ENCODE results near the gene AKAP10. TPM values are rescaled to one million over a fixed set of nuclear protein-coding genes. Genes with fewer than 3 reads are reported as not detected.

AKAP10 gene
- total RNA-seq, 2 donors from 2014 or later, result 11.9 to 13.2 TPM

- no peak for TF ChIP-seq POLR2A (IDR thresholded peaks at IDR 0.05)
- TF ChIP-seq, protein P1, sequence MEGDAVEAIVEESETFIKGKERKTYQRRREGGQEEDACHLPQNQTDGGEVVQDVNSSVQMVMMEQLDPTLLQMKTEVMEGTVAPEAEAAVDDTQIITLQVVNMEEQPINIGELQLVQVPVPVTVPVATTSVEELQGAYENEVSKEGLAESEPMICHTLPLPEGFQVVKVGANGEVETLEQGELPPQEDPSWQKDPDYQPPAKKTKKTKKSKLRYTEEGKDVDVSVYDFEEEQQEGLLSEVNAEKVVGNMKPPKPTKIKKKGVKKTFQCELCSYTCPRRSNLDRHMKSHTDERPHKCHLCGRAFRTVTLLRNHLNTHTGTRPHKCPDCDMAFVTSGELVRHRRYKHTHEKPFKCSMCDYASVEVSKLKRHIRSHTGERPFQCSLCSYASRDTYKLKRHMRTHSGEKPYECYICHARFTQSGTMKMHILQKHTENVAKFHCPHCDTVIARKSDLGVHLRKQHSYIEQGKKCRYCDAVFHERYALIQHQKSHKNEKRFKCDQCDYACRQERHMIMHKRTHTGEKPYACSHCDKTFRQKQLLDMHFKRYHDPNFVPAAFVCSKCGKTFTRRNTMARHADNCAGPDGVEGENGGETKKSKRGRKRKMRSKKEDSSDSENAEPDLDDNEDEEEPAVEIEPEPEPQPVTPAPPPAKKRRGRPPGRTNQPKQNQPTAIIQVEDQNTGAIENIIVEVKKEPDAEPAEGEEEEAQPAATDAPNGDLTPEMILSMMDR (IDR thresholded peaks at IDR 0.05), result no peak
- Histone ChIP-seq H3K4me3 (peak overlapping the region in 1 of 2 donors; percentile 64), H3K4me1 (peaks cover 20% of the 10 kb centered on the region), H3K36me3 (replicated peaks in 1 of 2; ENCODE audit: insufficient read depth in 1 of 2, low read depth in 2 of 2) (no peaks in the 10 kb centered on the region), H3K27me3 (no peaks in the 10 kb centered on the region), H3K27ac (no peak overlapping the region), H3K9me3 (no peaks in the 10 kb centered on the region)
- 26 to 55% methylated on average over 15 to 35 of the region's 35 CpGs for WGBS, 2 donors
- peak; percentile 24 for ATAC-seq
- peak in 3 of 4 donors; percentile 19 to 30 (median 28) for DNase-seq
- intact Hi-C loops (cut with DNase I), result no loop called here
Observed at GRCh38 chr17:20008242-20009051, 30.8 kb upstream of the AKAP10 start.

- 61 to 75% methylated on average over 5 of the region's 5 CpGs for WGBS, 2 donors
- DNase-seq (no peak), ATAC-seq (no peak)
- intact Hi-C loops (cut with DNase I), result no loop called here
- Histone ChIP-seq H3K27me3 (no peaks in the 10 kb centered on the region), H3K4me1 (peaks cover 4% of the 10 kb centered on the region), H3K36me3 (replicated peaks in 1 of 2; ENCODE audit: insufficient read depth in 1 of 2, low read depth in 2 of 2) (no peaks in the 10 kb centered on the region), H3K27ac (no peak overlapping the region), H3K4me3 (no peak overlapping the region), H3K9me3 (no peaks in the 10 kb centered on the region)
- TF ChIP-seq, protein P1 (IDR thresholded peaks at IDR 0.05), result no peak
- no peak for TF ChIP-seq POLR2A (IDR thresholded peaks at IDR 0.05)
Observed at GRCh38 chr17:19996502-19996901, 18.9 kb upstream of the AKAP10 start.

DNA sequence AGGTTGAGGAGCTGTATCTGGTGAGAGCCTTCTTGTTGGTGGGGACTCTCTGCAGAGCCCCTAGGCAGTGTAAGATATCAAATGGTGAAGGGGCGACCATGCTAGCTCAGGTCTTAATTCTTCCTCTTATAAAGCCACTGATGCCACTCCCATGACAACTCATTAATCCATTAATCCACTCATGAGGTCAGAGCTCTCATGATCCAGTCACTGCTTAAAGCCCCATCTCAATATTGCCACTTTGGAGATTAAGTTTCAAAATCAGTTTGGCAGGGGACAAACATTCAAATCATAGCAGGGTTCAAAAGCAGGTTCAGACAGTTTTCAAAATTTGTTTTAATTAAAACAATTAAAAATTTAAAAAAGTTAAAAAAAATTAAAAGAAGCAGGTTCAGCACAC is 18.5 kb upstream of the AKAP10 start:
- intact Hi-C loops (cut with DNase I), result no loop called here
- H3K27me3 ChIP-seq, result no peaks in the 10 kb centered on the region
- H3K36me3 ChIP-seq (replicated peaks in 1 of 2; ENCODE audit: insufficient read depth in 1 of 2, low read depth in 2 of 2), result no peaks in the 10 kb centered on the region
- 65 to 83% methylated on average over 1 of the region's 1 CpG for WGBS, 2 donors
- no peak overlapping the region for H3K4me3 ChIP-seq
- no peaks in the 10 kb centered on the region for H3K9me3 ChIP-seq
- no peak overlapping the region for H3K27ac ChIP-seq
- DNase-seq, result no peak
- H3K4me1 ChIP-seq, result peaks cover 4% of the 10 kb centered on the region
- no peak for ATAC-seq
- TF ChIP-seq POLR2A (IDR thresholded peaks at IDR 0.05), result no peak
- TF ChIP-seq, protein P1 (IDR thresholded peaks at IDR 0.05), result no peak

DNA sequence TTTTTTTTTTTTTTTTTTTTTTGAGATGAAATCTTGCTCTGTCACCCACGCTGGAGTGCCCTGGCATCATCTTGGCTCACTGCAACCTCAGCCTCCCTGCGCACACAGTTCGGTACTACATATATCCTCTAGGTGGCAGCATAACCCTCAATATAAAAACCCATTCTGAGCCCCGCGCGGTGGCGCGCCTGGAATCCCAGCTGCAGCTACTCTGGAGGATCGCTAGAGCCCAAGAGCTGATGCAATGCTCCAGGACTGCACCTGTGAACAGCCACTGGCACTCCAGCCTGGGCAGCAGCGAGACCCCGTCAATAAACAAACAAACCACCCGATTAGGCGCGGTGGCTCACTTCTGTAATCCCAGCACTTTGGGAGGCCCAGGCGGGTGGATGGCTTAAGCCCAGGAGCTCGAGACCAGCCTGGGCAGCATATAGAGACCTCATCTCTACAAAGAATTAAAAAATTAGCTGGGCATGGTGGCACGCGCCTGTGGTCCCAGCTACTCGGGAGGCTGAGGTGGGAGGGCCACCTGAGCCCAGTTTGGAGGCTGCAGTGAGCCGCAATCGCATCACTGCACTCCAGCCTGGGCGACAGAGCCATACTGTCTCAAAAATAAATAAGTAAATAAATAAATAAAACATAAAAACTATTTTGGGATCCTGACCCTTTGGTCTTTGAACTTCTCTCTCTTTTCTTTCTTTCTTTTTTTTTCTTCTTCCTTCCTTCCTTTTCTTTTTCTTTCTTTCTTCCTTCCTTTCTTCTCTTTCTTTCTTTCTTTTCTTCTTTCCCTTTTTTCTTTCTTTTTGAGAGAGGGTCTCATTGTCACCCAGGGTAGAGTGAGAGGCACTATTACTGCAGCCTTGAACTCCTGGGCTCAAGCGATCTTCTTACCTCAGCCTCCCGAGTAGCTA is 15.4 kb upstream of the AKAP10 start:
- H3K27me3 ChIP-seq, result no peaks in the 10 kb centered on the region
- WGBS, 2 donors, result 17 to 23% methylated on average over 21 to 24 of the region's 24 CpGs

More for the DNA sequence above, 15.4 kb upstream of the AKAP10 start:
- H3K4me1 ChIP-seq, result peaks cover 4% of the 10 kb centered on the region
- H3K4me3 ChIP-seq, result no peak overlapping the region
- intact Hi-C loops (cut with DNase I), result loop anchor here (5.0 kb wide), 1 partner anchor 124 kb away; no protein-coding TSS in a partner anchor
- ATAC-seq, result peak; percentile 99
- H3K27ac ChIP-seq, result no peak overlapping the region
- peak; percentile 91 to 95 (median 94) for DNase-seq
- no peaks in the 10 kb centered on the region for H3K36me3 ChIP-seq (replicated peaks in 1 of 2; ENCODE audit: insufficient read depth in 1 of 2, low read depth in 2 of 2)
- TF ChIP-seq, protein P1 (IDR thresholded peaks at IDR 0.05), result peak; percentile 54 to 96 (median 89)
- TF ChIP-seq POLR2A (IDR thresholded peaks at IDR 0.05), result no peak
- H3K9me3 ChIP-seq, result no peaks in the 10 kb centered on the region
